ENCODE data around the gene GPHA2. TPM values are rescaled to one million over a fixed set of nuclear protein-coding genes. Genes with fewer than 3 reads are reported as not detected.

Gene GPHA2
- total RNA-seq, 1 donor from 2014 or later, result not detected

DNA sequence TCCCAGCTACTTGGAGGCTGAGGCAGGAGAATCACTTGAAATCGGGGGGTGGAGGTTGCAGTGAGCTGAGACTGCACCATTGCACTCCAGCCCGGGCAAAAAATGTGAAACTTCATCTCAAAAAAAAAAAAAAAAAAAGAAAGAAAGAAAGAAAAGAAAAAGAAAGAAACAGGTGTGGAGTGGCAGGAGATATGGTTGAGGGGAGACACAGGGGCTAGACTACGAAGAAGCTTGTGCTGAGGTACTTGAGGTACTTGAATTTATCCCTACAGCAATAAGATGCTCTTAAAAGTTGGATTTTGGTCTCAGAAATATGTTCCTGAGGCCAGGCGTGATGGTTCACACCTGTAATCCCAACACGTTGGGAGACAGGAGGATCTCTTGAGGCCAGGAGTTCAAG, 38.4 kb upstream of the GPHA2 start:
- peaks cover 3% of the 10 kb centered on the region for H3K27me3 Mint-ChIP-seq (ENCODE audit: low read depth, unreplicated experiment)
- H3K4me3 ChIP-seq (ENCODE audit: insufficient read depth, low read depth, low read length), result no peak overlapping the region
- H3K4me2 ChIP-seq (ENCODE audit: low read length), result no peak overlapping the region
- H4K20me1 ChIP-seq (ENCODE audit: insufficient read depth, low read length), result no peaks in the 10 kb centered on the region
- H3K36me3 Mint-ChIP-seq (ENCODE audit: low read depth, unreplicated experiment), result no peaks in the 10 kb centered on the region
- no peak overlapping the region for H3K27ac ChIP-seq (ENCODE audit: low read depth, low read length)
- no peaks in the 10 kb centered on the region for H3K9me3 ChIP-seq (ENCODE audit: insufficient read depth, low read depth, low read length)
- no peak for FAIRE-seq
- H3K9me3 Mint-ChIP-seq (ENCODE audit: unreplicated experiment), result no peaks in the 10 kb centered on the region
- H3K4me1 Mint-ChIP-seq (ENCODE audit: low read depth, unreplicated experiment), result no peaks in the 10 kb centered on the region
- no peak overlapping the region for H3K27ac Mint-ChIP-seq (ENCODE audit: unreplicated experiment)
- DNase-seq (ENCODE audit: low read depth), result no peak
- H3K27me3 ChIP-seq (ENCODE audit: insufficient read depth, low read length), result no peaks in the 10 kb centered on the region
- H3K36me3 ChIP-seq (ENCODE audit: insufficient read depth, low read length), result no peaks in the 10 kb centered on the region
- H3K4me3 Mint-ChIP-seq (ENCODE audit: unreplicated experiment), result no peak overlapping the region
- TF ChIP-seq EZH2 (IDR thresholded peaks at IDR 0.05; ENCODE audit: insufficient read depth, low read length), result no peak
- TF ChIP-seq, protein P1, sequence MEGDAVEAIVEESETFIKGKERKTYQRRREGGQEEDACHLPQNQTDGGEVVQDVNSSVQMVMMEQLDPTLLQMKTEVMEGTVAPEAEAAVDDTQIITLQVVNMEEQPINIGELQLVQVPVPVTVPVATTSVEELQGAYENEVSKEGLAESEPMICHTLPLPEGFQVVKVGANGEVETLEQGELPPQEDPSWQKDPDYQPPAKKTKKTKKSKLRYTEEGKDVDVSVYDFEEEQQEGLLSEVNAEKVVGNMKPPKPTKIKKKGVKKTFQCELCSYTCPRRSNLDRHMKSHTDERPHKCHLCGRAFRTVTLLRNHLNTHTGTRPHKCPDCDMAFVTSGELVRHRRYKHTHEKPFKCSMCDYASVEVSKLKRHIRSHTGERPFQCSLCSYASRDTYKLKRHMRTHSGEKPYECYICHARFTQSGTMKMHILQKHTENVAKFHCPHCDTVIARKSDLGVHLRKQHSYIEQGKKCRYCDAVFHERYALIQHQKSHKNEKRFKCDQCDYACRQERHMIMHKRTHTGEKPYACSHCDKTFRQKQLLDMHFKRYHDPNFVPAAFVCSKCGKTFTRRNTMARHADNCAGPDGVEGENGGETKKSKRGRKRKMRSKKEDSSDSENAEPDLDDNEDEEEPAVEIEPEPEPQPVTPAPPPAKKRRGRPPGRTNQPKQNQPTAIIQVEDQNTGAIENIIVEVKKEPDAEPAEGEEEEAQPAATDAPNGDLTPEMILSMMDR (IDR thresholded peaks at IDR 0.05; ENCODE audit: insufficient read depth, low read depth, low read length), result no peak
- H2AFZ ChIP-seq (ENCODE audit: low read depth, low read length), result no peak overlapping the region
- peaks cover 7% of the 10 kb centered on the region for H3K4me1 ChIP-seq (ENCODE audit: insufficient read depth, low read length)
- H3K9ac ChIP-seq (ENCODE audit: low read length), result no peak overlapping the region
- no peaks in the 10 kb centered on the region for H3K79me2 ChIP-seq (ENCODE audit: insufficient read depth, low read length)

DNA sequence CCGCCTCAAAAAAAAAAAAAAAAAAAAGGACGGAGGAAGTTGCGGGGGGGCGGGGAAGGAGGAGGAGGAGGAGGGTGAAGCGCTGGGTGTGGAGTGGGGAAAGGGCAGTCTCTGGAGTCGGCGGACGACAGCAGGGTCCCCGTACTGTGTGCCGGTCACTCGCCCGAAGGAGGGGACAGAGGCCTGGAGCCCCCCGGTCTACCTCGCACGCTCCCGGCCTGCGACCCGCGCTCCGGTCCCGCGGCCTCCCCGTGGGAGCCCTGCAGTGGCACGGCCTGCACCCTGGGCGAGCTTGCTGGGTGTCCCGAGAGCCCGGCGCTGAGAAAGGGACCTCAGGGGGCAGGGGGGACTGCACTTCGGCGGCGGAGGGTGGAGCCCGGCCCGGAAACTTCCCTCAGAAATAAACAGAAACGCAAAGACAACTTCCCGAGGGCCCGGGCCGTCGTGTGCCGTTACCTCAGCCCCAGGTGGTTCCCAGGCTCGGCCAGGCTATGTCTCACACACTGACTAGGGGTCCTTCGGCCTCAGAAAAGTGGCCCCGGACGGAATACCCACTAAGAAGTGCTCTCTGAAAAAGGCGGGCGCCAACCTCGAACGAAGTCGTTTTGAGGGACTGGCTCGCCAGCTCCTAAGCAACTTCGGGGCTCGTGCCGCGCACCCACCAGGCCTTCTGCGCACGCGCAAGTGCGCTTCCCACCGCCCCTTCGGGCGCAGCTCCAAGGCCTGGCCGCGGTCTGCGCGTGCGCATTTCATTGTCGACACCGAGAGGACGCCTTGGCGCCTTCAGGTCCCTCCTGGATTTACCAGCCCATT, 35.9 kb upstream of the GPHA2 start, which contains the start of gene MAJIN:
MAJIN (minus strand) TSS at position 688 of the 813 bp plus-strand sequence. CDS start 12,703 bp downstream, outside the sequence.
- no peak within 1 kb of the TSS for H3K27ac ChIP-seq (ENCODE audit: low read depth, low read length)
- no peaks in the 10 kb centered on the region for H3K36me3 ChIP-seq (ENCODE audit: insufficient read depth, low read length)
- no peaks in the 10 kb centered on the region for H3K79me2 ChIP-seq (ENCODE audit: insufficient read depth, low read length)
- H3K4me2 ChIP-seq (ENCODE audit: low read length), result peak within 1 kb of the TSS; percentile 77
- no peak within 1 kb of the TSS for H3K9ac ChIP-seq (ENCODE audit: low read length)
- Mint-ChIP-seq H3K27me3 (ENCODE audit: low read depth, unreplicated experiment) (no peaks in the 10 kb centered on the region), H3K36me3 (ENCODE audit: low read depth, unreplicated experiment) (no peaks in the 10 kb centered on the region), H3K4me1 (ENCODE audit: low read depth, unreplicated experiment) (no peaks in the 10 kb centered on the region), H3K9me3 (ENCODE audit: unreplicated experiment) (no peaks in the 10 kb centered on the region), H3K27ac (ENCODE audit: unreplicated experiment) (no peak within 1 kb of the TSS), H3K4me3 (ENCODE audit: unreplicated experiment) (no peak within 1 kb of the TSS)
- H3K9me3 ChIP-seq (ENCODE audit: insufficient read depth, low read depth, low read length), result no peaks in the 10 kb centered on the region
- H4K20me1 ChIP-seq (ENCODE audit: insufficient read depth, low read length), result no peaks in the 10 kb centered on the region
- H2AFZ ChIP-seq (ENCODE audit: low read depth, low read length), result peak within 1 kb of the TSS; percentile 90
- FAIRE-seq (no peak), DNase-seq (ENCODE audit: low read depth) (peak; percentile 27)
- no peaks in the 10 kb centered on the region for H3K27me3 ChIP-seq (ENCODE audit: insufficient read depth, low read length)
- H3K4me3 ChIP-seq (ENCODE audit: insufficient read depth, low read depth, low read length), result peak within 1 kb of the TSS; percentile 35
- TF ChIP-seq EZH2 (IDR thresholded peaks at IDR 0.05; ENCODE audit: insufficient read depth, low read length), result no peak
- TF ChIP-seq, protein P1 (IDR thresholded peaks at IDR 0.05; ENCODE audit: insufficient read depth, low read depth, low read length), result no peak
- H3K4me1 ChIP-seq (ENCODE audit: insufficient read depth, low read length), result peaks cover 7% of the 10 kb centered on the region

DNA sequence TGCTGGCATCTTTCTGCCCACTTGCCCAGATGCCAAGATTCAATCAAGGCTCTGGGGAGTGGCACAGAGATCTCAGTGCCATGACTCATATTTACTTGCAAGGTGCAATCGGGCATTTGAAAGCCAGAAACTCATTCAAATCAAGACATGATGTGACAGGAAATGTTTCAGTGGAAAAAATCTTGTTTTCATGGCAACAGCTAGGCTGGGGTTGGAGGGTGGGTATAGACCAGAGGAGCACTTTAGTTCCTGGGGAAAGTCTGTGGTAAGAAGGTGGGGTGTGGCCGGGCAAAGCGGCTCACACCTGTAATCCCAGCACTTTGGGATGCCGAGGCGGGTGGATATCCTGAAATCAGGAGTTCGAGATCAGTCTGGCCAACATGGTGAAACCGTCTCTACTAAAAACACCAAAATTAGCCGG, 35.0 kb upstream of the GPHA2 start:
- H3K4me3 Mint-ChIP-seq (ENCODE audit: unreplicated experiment), result no peak overlapping the region
- H3K27me3 Mint-ChIP-seq (ENCODE audit: low read depth, unreplicated experiment), result no peaks in the 10 kb centered on the region
- DNase-seq (ENCODE audit: low read depth) (no peak), FAIRE-seq (no peak)
- Histone ChIP-seq H2AFZ (ENCODE audit: low read depth, low read length) (no peak overlapping the region), H3K79me2 (ENCODE audit: insufficient read depth, low read length) (no peaks in the 10 kb centered on the region), H3K4me2 (ENCODE audit: low read length) (no peak overlapping the region), H3K27me3 (ENCODE audit: insufficient read depth, low read length) (no peaks in the 10 kb centered on the region), H3K27ac (ENCODE audit: low read depth, low read length) (no peak overlapping the region), H3K4me3 (ENCODE audit: insufficient read depth, low read depth, low read length) (no peak overlapping the region), H4K20me1 (ENCODE audit: insufficient read depth, low read length) (no peaks in the 10 kb centered on the region), H3K9me3 (ENCODE audit: insufficient read depth, low read depth, low read length) (no peaks in the 10 kb centered on the region), H3K9ac (ENCODE audit: low read length) (no peak overlapping the region), H3K4me1 (ENCODE audit: insufficient read depth, low read length) (peaks cover 7% of the 10 kb centered on the region), H3K36me3 (ENCODE audit: insufficient read depth, low read length) (no peaks in the 10 kb centered on the region)
- H3K4me1 Mint-ChIP-seq (ENCODE audit: low read depth, unreplicated experiment), result no peaks in the 10 kb centered on the region
- no peaks in the 10 kb centered on the region for H3K36me3 Mint-ChIP-seq (ENCODE audit: low read depth, unreplicated experiment)
- H3K27ac Mint-ChIP-seq (ENCODE audit: unreplicated experiment), result no peak overlapping the region
- H3K9me3 Mint-ChIP-seq (ENCODE audit: unreplicated experiment), result no peaks in the 10 kb centered on the region
- no peak for TF ChIP-seq EZH2 (IDR thresholded peaks at IDR 0.05; ENCODE audit: insufficient read depth, low read length)
- TF ChIP-seq, protein P1 (IDR thresholded peaks at IDR 0.05; ENCODE audit: insufficient read depth, low read depth, low read length), result no peak
